ENCODE data around the gene SEC61B. TPM values are rescaled to one million over a fixed set of nuclear protein-coding genes. Genes with fewer than 3 reads are reported as not detected.

Gene SEC61B
- total RNA-seq, 1 experiment from 2014 or later = 238 TPM

DNA sequence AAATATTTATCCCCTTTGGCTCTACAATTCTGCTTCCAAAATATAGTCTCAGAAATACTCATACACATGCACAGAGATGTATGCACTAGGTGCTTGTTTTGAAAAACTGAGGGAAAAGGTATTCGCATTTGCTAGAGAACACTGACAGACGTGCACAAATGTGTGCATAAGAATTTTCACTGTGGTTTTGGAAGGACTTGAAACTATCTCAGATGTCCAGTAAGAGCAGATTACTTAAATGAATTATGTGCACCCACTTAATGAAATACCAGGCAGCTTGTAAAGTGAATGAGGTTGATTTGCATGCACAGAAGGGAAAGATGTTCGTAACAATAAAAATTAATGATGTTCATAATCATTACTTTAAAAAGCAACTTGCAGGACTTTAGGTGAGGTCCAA, 48.4 kb downstream of the SEC61B start:
- no peak overlapping the region for H3K4me3 Mint-ChIP-seq (ENCODE audit: unreplicated experiment)
- H3K27me3 Mint-ChIP-seq (ENCODE audit: insufficient read depth, unreplicated experiment) = peaks cover 20% of the 10 kb centered on the region
- no peak for DNase-seq (ENCODE audit: unreplicated experiment)
- ChIA-PET CTCF (no interaction called here), POLR2A (interaction anchor here (0.6 kb wide), 1 partner anchor 549 kb away, joined by 3 read pairs; no protein-coding TSS in a partner anchor)
- H3K9me3 Mint-ChIP-seq (ENCODE audit: unreplicated experiment) = no peaks in the 10 kb centered on the region
- H3K4me1 Mint-ChIP-seq (ENCODE audit: insufficient read depth, unreplicated experiment) = peaks cover 19% of the 10 kb centered on the region
- H3K36me3 Mint-ChIP-seq (ENCODE audit: insufficient read depth, unreplicated experiment) = no peaks in the 10 kb centered on the region
- TF ChIP-seq, protein P1, sequence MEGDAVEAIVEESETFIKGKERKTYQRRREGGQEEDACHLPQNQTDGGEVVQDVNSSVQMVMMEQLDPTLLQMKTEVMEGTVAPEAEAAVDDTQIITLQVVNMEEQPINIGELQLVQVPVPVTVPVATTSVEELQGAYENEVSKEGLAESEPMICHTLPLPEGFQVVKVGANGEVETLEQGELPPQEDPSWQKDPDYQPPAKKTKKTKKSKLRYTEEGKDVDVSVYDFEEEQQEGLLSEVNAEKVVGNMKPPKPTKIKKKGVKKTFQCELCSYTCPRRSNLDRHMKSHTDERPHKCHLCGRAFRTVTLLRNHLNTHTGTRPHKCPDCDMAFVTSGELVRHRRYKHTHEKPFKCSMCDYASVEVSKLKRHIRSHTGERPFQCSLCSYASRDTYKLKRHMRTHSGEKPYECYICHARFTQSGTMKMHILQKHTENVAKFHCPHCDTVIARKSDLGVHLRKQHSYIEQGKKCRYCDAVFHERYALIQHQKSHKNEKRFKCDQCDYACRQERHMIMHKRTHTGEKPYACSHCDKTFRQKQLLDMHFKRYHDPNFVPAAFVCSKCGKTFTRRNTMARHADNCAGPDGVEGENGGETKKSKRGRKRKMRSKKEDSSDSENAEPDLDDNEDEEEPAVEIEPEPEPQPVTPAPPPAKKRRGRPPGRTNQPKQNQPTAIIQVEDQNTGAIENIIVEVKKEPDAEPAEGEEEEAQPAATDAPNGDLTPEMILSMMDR (IDR thresholded peaks at IDR 0.05; ENCODE audit: unreplicated experiment) = no peak
- no TSS peak for BruUV-seq (replicated peaks)
- intact Hi-C loops (cut with micrococcal nuclease) = no loop called here
- H3K27ac Mint-ChIP-seq (ENCODE audit: low read depth, unreplicated experiment) = no peak overlapping the region

DNA sequence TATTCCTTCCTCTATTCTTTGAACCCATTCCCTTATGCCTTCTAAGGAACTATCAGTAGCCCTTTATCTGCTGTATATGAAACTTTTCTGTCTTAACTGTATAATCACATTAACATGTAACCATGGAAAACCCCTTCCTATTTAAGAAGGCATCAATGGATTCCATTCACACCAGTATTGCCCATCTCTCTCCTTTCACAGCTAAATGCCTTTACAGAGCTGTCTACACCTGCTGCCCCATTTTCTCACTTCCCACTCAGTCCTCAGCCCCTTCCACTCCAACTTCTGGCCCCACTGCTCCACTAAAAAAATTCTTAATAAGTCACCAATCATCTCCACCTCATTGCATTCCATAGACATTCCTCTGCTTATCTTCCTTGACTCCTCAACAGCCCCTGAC, 50.8 kb downstream of the SEC61B start:
- no peak overlapping the region for H3K4me3 Mint-ChIP-seq (ENCODE audit: unreplicated experiment)
- peaks cover 6% of the 10 kb centered on the region for H3K4me1 Mint-ChIP-seq (ENCODE audit: insufficient read depth, unreplicated experiment)
- CTCF ChIA-PET = interaction anchor here (0.8 to 2.5 kb wide), 2 partner anchors 7 to 263 kb away, joined by 3 to 10 read pairs; no protein-coding TSS in a partner anchor
- H3K9me3 Mint-ChIP-seq (ENCODE audit: unreplicated experiment) = no peaks in the 10 kb centered on the region
- TF ChIP-seq, protein P1 (IDR thresholded peaks at IDR 0.05; ENCODE audit: unreplicated experiment) = no peak
- no TSS peak for BruUV-seq (replicated peaks)
- no peak for DNase-seq (ENCODE audit: unreplicated experiment)
- POLR2A ChIA-PET = no interaction called here
- intact Hi-C loops (cut with micrococcal nuclease) = no loop called here
- no peak overlapping the region for H3K27ac Mint-ChIP-seq (ENCODE audit: low read depth, unreplicated experiment)
- no peaks in the 10 kb centered on the region for H3K36me3 Mint-ChIP-seq (ENCODE audit: insufficient read depth, unreplicated experiment)
- peaks cover 39% of the 10 kb centered on the region for H3K27me3 Mint-ChIP-seq (ENCODE audit: insufficient read depth, unreplicated experiment)

DNA sequence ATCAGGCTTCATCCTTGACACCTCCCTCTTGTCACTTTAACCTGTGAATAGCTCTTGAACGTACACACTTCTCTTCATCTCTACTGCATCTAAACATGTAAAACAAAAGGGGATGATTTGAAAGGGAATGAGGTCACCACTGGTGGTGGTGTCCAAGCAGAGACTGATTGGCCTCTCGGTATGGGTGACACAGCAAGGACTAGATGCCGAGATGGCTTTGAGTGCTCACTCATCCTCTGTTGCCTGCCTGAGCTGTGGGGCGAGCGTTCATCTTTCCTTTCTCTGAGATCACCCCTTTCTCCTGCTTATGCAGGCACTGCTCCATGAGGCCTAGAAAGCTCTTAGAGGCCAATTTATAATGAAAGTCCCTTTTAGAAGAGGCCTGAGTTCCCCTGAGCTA, 51.9 kb downstream of the SEC61B start:
- Mint-ChIP-seq H3K4me3 (ENCODE audit: unreplicated experiment) (no peak overlapping the region), H3K9me3 (ENCODE audit: unreplicated experiment) (no peaks in the 10 kb centered on the region), H3K27ac (ENCODE audit: low read depth, unreplicated experiment) (no peak overlapping the region), H3K27me3 (ENCODE audit: insufficient read depth, unreplicated experiment) (peaks cover 46% of the 10 kb centered on the region), H3K4me1 (ENCODE audit: insufficient read depth, unreplicated experiment) (peaks cover 6% of the 10 kb centered on the region), H3K36me3 (ENCODE audit: insufficient read depth, unreplicated experiment) (no peaks in the 10 kb centered on the region)
- ChIA-PET CTCF (interaction anchor here (2.5 kb wide), 1 partner anchor 9 kb away, joined by 10 read pairs; no protein-coding TSS in a partner anchor), POLR2A (interaction anchor here (0.9 kb wide), 1 partner anchor 29 kb away, joined by 4 read pairs; no protein-coding TSS in a partner anchor)
- intact Hi-C loops (cut with micrococcal nuclease) = no loop called here
- no peak for DNase-seq (ENCODE audit: unreplicated experiment)
- TF ChIP-seq, protein P1 (IDR thresholded peaks at IDR 0.05; ENCODE audit: unreplicated experiment) = no peak
- BruUV-seq (replicated peaks) = no TSS peak

DNA sequence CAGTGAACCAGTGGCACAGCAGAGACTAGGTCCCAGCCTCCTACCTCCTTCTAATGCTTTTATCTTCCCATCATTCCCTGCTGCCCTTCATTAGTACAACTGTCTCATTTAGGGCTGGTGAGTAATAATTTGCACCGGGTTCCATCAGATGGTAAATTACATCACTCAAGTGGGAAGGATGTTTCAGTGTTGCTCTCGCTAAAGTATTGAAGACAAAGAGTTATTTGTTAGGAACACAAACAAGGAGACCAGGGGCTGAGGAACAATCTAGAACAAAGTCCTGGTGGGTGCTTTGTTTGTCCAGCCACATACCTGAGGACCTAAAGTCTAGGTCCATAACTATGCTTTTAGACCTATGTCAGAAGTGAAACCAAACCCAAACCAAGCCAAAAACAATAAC, 52.4 kb downstream of the SEC61B start:
- CTCF ChIA-PET = interaction anchor here (2.5 kb wide), 1 partner anchor 9 kb away, joined by 10 read pairs; no protein-coding TSS in a partner anchor
- intact Hi-C loops (cut with micrococcal nuclease) = no loop called here
- TF ChIP-seq, protein P1 (IDR thresholded peaks at IDR 0.05; ENCODE audit: unreplicated experiment) = no peak
- Mint-ChIP-seq H3K27ac (ENCODE audit: low read depth, unreplicated experiment) (no peak overlapping the region), H3K4me1 (ENCODE audit: insufficient read depth, unreplicated experiment) (peaks cover 2% of the 10 kb centered on the region), H3K36me3 (ENCODE audit: insufficient read depth, unreplicated experiment) (no peaks in the 10 kb centered on the region), H3K4me3 (ENCODE audit: unreplicated experiment) (no peak overlapping the region), H3K27me3 (ENCODE audit: insufficient read depth, unreplicated experiment) (peaks cover 46% of the 10 kb centered on the region), H3K9me3 (ENCODE audit: unreplicated experiment) (no peaks in the 10 kb centered on the region)
- no peak for DNase-seq (ENCODE audit: unreplicated experiment)
- BruUV-seq (replicated peaks) = no TSS peak
- POLR2A ChIA-PET = interaction anchor here (0.9 kb wide), 1 partner anchor 29 kb away, joined by 4 read pairs; no protein-coding TSS in a partner anchor

Other genes starting within 250 kb of the SEC61B start
- 27.6 and 29.4 TPM in 2 replicates for gene TGFBR1, start 117.2 kb upstream of the SEC61B start, total RNA-seq (2022)
- 54.6 and 54.7 TPM in 2 replicates for gene ALG2, start 340 bp upstream of the SEC61B start, total RNA-seq (2022)

Measured in MCF 10A (cell line).